Ovary (tissue), 9 donors: ENCODE data around the gene PGBD2. TPM values are rescaled to one million over a fixed set of nuclear protein-coding genes. Genes with fewer than 3 reads are reported as not detected.
A peak's percentile ranks its signal among the peaks of the same experiment; 100 is the strongest.
"Not testable (repeated sequence)": the region's sequence is repeated elsewhere in the genome, so short reads cannot be mapped to it uniquely, and the experiment has no call there.

Source experiments
- DNase-seq, 5 donors: peaks; one replicate each; pipeline ENCODE4 v3.0.0-alpha.2; 2019 to 2020
- H3K27ac ChIP-seq, 2 donors: fragments of 200-600 bp; one replicate each; pipeline versions ENCODE4 v1.5.1 to v1.8.0; 2019 to 2022
- H3K27me3 ChIP-seq: fragments of 200-600 bp; one replicate; pipeline ENCODE4 v1.8.0; 2022
- H3K36me3 ChIP-seq: fragments of 200-600 bp; sonication (generic); one replicate; pipeline ENCODE4 v1.5.1; 2019
- H3K4me1 ChIP-seq: one replicate; pipeline ENCODE4 v1.8.1; 2013; ENCODE audit warnings: mild to moderate bottlenecking, moderate library complexity; ENCODE audit not compliant: insufficient read depth
- H3K4me3 ChIP-seq: fragments of 200-600 bp; sonication (generic); one replicate; pipeline ENCODE4 v1.5.1; 2017
- H3K9me3 ChIP-seq, 2 donors: fragments of 200-600 bp in 1 of 2; sonication (generic) in 1 of 2; one replicate each; pipeline versions ENCODE4 v1.5.1 to v1.8.1; 2013 to 2019; ENCODE audit warnings: mild to moderate bottlenecking in 1 of 2, moderate library complexity in 1 of 2
- WGBS, 3 donors: extraction: QIAGEN DNeasy Blood & Tissue Kit in 1 of 3; methylation state at CpG; one replicate each; pipeline versions ENCODE4 v1.1.5 to v1.1.7; 2013 to 2017; 5-methylcytosine and 5-hydroxymethylcytosine counted together
- intact Hi-C, 4 donors: fragments of 100-400 bp; cut with DNase I; formaldehyde crosslinking; loops; one replicate each; pipeline versions ENCODE4 v1.11.0 to v1.15.1; 2022 to 2023
- polyA plus RNA-seq, 2 donors: library from polyadenylated mRNA; stranded (reverse); fragments of 200-250 nt in 1 of 2; fragments of 350-450 nt in 1 of 2; fragmentation: Illumina TruSeq in 1 of 2; extraction: RNeasy Lipid Tissue Mini Kit (QIAGEN cat#74804) in 1 of 2; gene quantifications; one replicate each; pipeline ENCODE4 v1.2.3, GENCODE V29; 2013 to 2014
- small RNA-seq: library from RNA; depleted of rRNA; stranded (forward); fragments of <200 nt; gene quantifications from one replicate; pipeline ENCODE3, GENCODE V24; 2016
- total RNA-seq, 7 donors: library from RNA; depleted of rRNA in 2 of 7; stranded (reverse); fragments of >200 nt in 2 of 7; fragmentation: NEBNext Ultra II Directional in 3 of 7; extraction: Animal tissue kit (Norgen Biotek cat#: 25700) in 3 of 7; gene quantifications; one replicate each; pipeline versions ENCODE4 v1.1.0 to v1.2.4, GENCODE V29; 2016 to 2023
- donor health status: DM: no; HTN: no; CAD: no; lungs with moderate emphysema.
- donor health status: DM: no; HTN: no; CAD: no.
- donor health status: Bipolar disorder and iron deficiency.
- donor health status: DM: yes; HTN: yes; CAD: no.
- donor health status: DM: no; HTN: no; CAD: no.
- donor health status: DM: yes; HTN: yes; CAD: no.

PGBD2 gene
- total and polyA plus RNA-seq, 9 donors = 3.9 to 10.7 (median 7.1) TPM

- H3K9me3 ChIP-seq, H3K4me1 ChIP-seq, intact Hi-C loops, H3K27me3 ChIP-seq, DNase-seq, H3K36me3 ChIP-seq, H3K4me3 ChIP-seq, H3K27ac ChIP-seq: not testable (repeated sequence)
- WGBS, 3 donors = 71 to 79% (median 76%) methylated on average over 4 to 5 of the region's 9 CpGs
Measured at GRCh38 chr1:248938173-248938809, 32.3 kb downstream of the PGBD2 start.

GRCh38 chr1:248944134-248944999 is 38.3 kb downstream of the PGBD2 start:
- intact Hi-C loops, H3K27ac ChIP-seq, H3K36me3 ChIP-seq, H3K27me3 ChIP-seq, H3K4me1 ChIP-seq, H3K9me3 ChIP-seq, DNase-seq, H3K4me3 ChIP-seq: not testable (repeated sequence)
- 63 to 71% (median 66%) methylated on average over 9 to 36 of the region's 77 CpGs for WGBS, 3 donors

- H3K27ac ChIP-seq, H3K4me1 ChIP-seq, DNase-seq, H3K27me3 ChIP-seq, H3K9me3 ChIP-seq, H3K4me3 ChIP-seq, H3K36me3 ChIP-seq, intact Hi-C loops: not testable (repeated sequence)
- 73 to 77% methylated on average over 15 to 21 of the region's 33 CpGs; no CpG with 5 or more reads in 1 of the 3 donors for WGBS, 3 donors
Measured at GRCh38 chr1:248945000-248945423, 39.0 kb downstream of the PGBD2 start.

- H3K9me3 ChIP-seq, H3K27me3 ChIP-seq, H3K27ac ChIP-seq, H3K4me1 ChIP-seq, H3K36me3 ChIP-seq, intact Hi-C loops, H3K4me3 ChIP-seq: not testable (repeated sequence)
- WGBS, 3 donors = 75 to 84% (median 78%) methylated on average over 8 to 13 of the region's 13 CpGs
- DNase-seq = peak in 3 of 5 donors; percentile 39 to 67 (median 55)
Measured at GRCh38 chr1:248945453-248945852, 39.4 kb downstream of the PGBD2 start.

GRCh38 chr1:248945856-248946416 is 39.9 kb downstream of the PGBD2 start:
- H3K9me3 ChIP-seq, intact Hi-C loops, H3K4me3 ChIP-seq, H3K36me3 ChIP-seq, H3K27ac ChIP-seq, H3K27me3 ChIP-seq, H3K4me1 ChIP-seq: not testable (repeated sequence)
- DNase-seq = peak in 1 of 5 donors; percentile 40

Small RNA genes lying within 50 kb of the gene (small RNA-seq; reads per million reads assigned to genes)
- gene RNU6-1205P = not detected

Other genes with a start within 250 kb of the PGBD2 start
- not detected for gene OR14I1, start 203.5 kb upstream of the PGBD2 start, total RNA-seq
- not detected for gene OR14I1, start 203.5 kb upstream of the PGBD2 start, polyA plus RNA-seq
- under 1 TPM in 1 of 7 donors, not detected in 6; 0.24 TPM for gene LYPD8, start 150.5 kb upstream of the PGBD2 start, total RNA-seq
- gene LYPD8, start 150.5 kb upstream of the PGBD2 start, polyA plus RNA-seq = not detected
- gene SH3BP5L, start 80.3 kb upstream of the PGBD2 start, total RNA-seq = 10 to 100 TPM in 6 of 7 donors, 1 to 10 TPM in 1; 9.4 to 16.8 (median 13.9) TPM
- gene SH3BP5L, start 80.3 kb upstream of the PGBD2 start, polyA plus RNA-seq = 10 to 100 TPM in 1 of 2 donors, 1 to 10 TPM in 1; 8.1 to 13.8 TPM
- gene ZNF672, start 68.0 kb upstream of the PGBD2 start, total RNA-seq = 10 to 100 TPM; 15.1 to 29.5 (median 21.6) TPM
- gene ZNF672, start 68.0 kb upstream of the PGBD2 start, polyA plus RNA-seq = 10 to 100 TPM in 1 of 2 donors, 1 to 10 TPM in 1; 7.3 to 10.8 TPM
- 10 to 100 TPM; 27.4 to 47.7 (median 35.4) TPM for gene ZNF692, start 47.1 kb upstream of the PGBD2 start, total RNA-seq
- gene ZNF692, start 47.1 kb upstream of the PGBD2 start, polyA plus RNA-seq = 10 to 100 TPM; 13.2 to 47.4 TPM